GM21717 (cell line): ENCODE data around the gene VPS33B.

Experiments
- ATAC-seq: cut with Tn5 transposase; IDR thresholded peaks from one replicate; pipeline ENCODE4 v1.9.1; 2021; ENCODE audit warnings: mild to moderate bottlenecking, moderate library complexity; ENCODE audit not compliant: unreplicated experiment

The VPS33B gene

GRCh38 chr15:90953947-90954711, 68.3 kb downstream of the VPS33B start:
- no peak for ATAC-seq

- ATAC-seq = no peak
Observed at GRCh38 chr15:90952901-90953677, 69.3 kb downstream of the VPS33B start.

GRCh38 chr15:90950676-90951075, 71.7 kb downstream of the VPS33B start:
- ATAC-seq = no peak

- ATAC-seq = no peak
Observed at GRCh38 chr15:90949979-90950675, 72.3 kb downstream of the VPS33B start.
